Fibroblast of lung (primary cell): ENCODE results near the gene ZCCHC7. TPM values are rescaled to one million over a fixed set of nuclear protein-coding genes. Genes with fewer than 3 reads are reported as not detected.

Experiments used
- DNase-seq, 2 donors: peaks; one replicate each; pipeline versions ENCODE4 v3.0.0 to v3.0.0-alpha.2; 2010; ENCODE audit warnings: low read depth in 2 of 2
- H2AFZ ChIP-seq: 2 replicates; pipeline ENCODE4 v1.5.1; 2012; ENCODE audit warnings: low read length, control low read depth, inconsistent platforms
- H3K27ac ChIP-seq: 2 replicates; pipeline ENCODE4 v1.5.1; 2011; ENCODE audit warnings: low read length, control low read depth; ENCODE audit not compliant: insufficient read depth
- H3K27me3 ChIP-seq: 2 replicates; pipeline ENCODE4 v1.5.1; 2011; ENCODE audit warnings: mild to moderate bottlenecking, low read length; ENCODE audit not compliant: control insufficient read depth, insufficient read depth
- H3K36me3 ChIP-seq: 2 replicates; pipeline ENCODE4 v1.5.1; 2011; ENCODE audit warnings: low read length; ENCODE audit not compliant: control insufficient read depth, insufficient read depth
- H3K4me1 ChIP-seq: 2 replicates; pipeline ENCODE4 v1.5.1; 2011; ENCODE audit warnings: low read length; ENCODE audit not compliant: control insufficient read depth, insufficient read depth; ENCODE audit errors: extremely low read depth
- H3K4me2 ChIP-seq: 2 replicates; pipeline ENCODE4 v1.5.1; 2011; ENCODE audit warnings: low read length, control low read depth; ENCODE audit not compliant: insufficient read depth; ENCODE audit errors: extremely low read depth
- H3K4me3 ChIP-seq, 4 experiments: fragments of 200-600 bp in 1 of 4; sonication (generic) in 1 of 4; replicated peaks in 1 of 4; 2 replicates each; pipeline ENCODE4 v1.5.1; 2011 to 2016; ENCODE audit warnings: low read length in 4 of 4, low read depth in 3 of 4, mild to moderate bottlenecking in 3 of 4, control low read depth in 2 of 4, inconsistent platforms in 1 of 4, mixed read lengths in 1 of 4; ENCODE audit not compliant: insufficient read depth in 1 of 4; ENCODE audit errors: control extremely low read depth in 1 of 4
- H3K79me2 ChIP-seq: 2 replicates; pipeline ENCODE4 v1.5.1; 2012; ENCODE audit warnings: mild to moderate bottlenecking, low read length, inconsistent platforms; ENCODE audit not compliant: control insufficient read depth, insufficient read depth
- H3K9ac ChIP-seq: 2 replicates; pipeline ENCODE4 v1.5.1; 2011; ENCODE audit warnings: mild to moderate bottlenecking, low read length, control low read depth; ENCODE audit not compliant: insufficient read depth
- H3K9me3 ChIP-seq: 2 replicates; pipeline ENCODE4 v1.5.1; 2012; ENCODE audit warnings: low read depth, low read length; ENCODE audit not compliant: control insufficient read depth, insufficient read depth
- H4K20me1 ChIP-seq: 2 replicates; pipeline ENCODE4 v1.5.1; 2011; ENCODE audit warnings: low read length; ENCODE audit not compliant: control insufficient read depth, insufficient read depth; ENCODE audit errors: extremely low read depth
- EZH2 ChIP-seq: IDR thresholded peaks from 2 replicates; pipeline ENCODE4 v1.5.1; 2012; ENCODE audit warnings: low read length, control low read depth, mild to moderate bottlenecking; ENCODE audit errors: missing control alignments
- polyA plus RNA-seq, 2 donors: library from polyadenylated mRNA; depleted of rRNA in 1 of 2; stranded (reverse) in 1 of 2; unstranded in 1 of 2; fragments of >200 nt; gene quantifications; 2 replicates each; pipeline ENCODE4 v1.2.1, GENCODE V29; 2011 to 2012; ENCODE audit warnings: missing spikeins in 1 of 2
- total RNA-seq: library from RNA; depleted of rRNA; stranded (reverse); fragments of >200 nt; gene quantifications from 2 replicates; pipeline ENCODE4 v1.2.1, GENCODE V29; 2014
- TF ChIP-seq, protein P1 (sequence below), 2 donors: IDR thresholded peaks in 1 of 2; conservative IDR thresholded peaks in 1 of 2; 1 replicate in 1 of 2; 2 replicates in 1 of 2; pipeline ENCODE4 v1.5.1; 2011 to 2012; ENCODE audit warnings: low read length in 2 of 2, control low read depth in 1 of 2, inconsistent platforms in 1 of 2, low read depth in 1 of 2, mild to moderate bottlenecking in 1 of 2

ZCCHC7 gene
- total and polyA plus RNA-seq, 2 donors (not counting 1 experiment from before 2014, with no cell fraction given): 15.0 to 23.8 TPM

DNA sequence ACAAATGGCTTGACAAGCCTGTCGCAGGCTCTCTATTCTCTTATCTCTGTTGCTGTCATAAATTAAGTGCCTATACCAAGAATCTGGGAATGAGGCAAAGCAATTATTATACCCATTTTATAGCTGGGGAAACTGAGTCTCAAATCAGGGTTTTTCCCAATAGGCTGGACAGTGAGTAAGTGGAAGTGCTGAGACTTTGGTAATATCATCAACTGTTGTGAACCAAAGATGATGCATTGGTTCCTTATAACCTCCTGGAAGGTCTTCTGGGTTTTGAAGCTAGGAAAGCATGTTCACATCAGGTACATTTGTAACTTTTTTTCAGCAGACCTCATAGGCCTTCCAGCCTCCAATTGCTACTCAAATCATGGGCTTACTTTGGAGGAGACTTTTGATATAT, 25.6 kb upstream of the ZCCHC7 start:
- Histone ChIP-seq H2AFZ (no peak overlapping the region), H3K9ac (no peak overlapping the region), H3K4me2 (no peak overlapping the region), H3K4me1 (no peaks in the 10 kb centered on the region), H3K4me3 (no peak overlapping the region), H3K79me2 (no peaks in the 10 kb centered on the region), H3K36me3 (no peaks in the 10 kb centered on the region), H3K9me3 (no peaks in the 10 kb centered on the region), H3K27ac (no peak overlapping the region), H4K20me1 (no peaks in the 10 kb centered on the region), H3K27me3 (no peaks in the 10 kb centered on the region)
- TF ChIP-seq, protein P1, sequence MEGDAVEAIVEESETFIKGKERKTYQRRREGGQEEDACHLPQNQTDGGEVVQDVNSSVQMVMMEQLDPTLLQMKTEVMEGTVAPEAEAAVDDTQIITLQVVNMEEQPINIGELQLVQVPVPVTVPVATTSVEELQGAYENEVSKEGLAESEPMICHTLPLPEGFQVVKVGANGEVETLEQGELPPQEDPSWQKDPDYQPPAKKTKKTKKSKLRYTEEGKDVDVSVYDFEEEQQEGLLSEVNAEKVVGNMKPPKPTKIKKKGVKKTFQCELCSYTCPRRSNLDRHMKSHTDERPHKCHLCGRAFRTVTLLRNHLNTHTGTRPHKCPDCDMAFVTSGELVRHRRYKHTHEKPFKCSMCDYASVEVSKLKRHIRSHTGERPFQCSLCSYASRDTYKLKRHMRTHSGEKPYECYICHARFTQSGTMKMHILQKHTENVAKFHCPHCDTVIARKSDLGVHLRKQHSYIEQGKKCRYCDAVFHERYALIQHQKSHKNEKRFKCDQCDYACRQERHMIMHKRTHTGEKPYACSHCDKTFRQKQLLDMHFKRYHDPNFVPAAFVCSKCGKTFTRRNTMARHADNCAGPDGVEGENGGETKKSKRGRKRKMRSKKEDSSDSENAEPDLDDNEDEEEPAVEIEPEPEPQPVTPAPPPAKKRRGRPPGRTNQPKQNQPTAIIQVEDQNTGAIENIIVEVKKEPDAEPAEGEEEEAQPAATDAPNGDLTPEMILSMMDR (conservative IDR thresholded peaks at IDR 0.05 in 1 of 2, IDR thresholded peaks at IDR 0.05 in 1 of 2; ENCODE audit: low read depth in 1 of 2, low read length in 2 of 2): no peak
- TF ChIP-seq EZH2: no peak
- DNase-seq: no peak

- Histone ChIP-seq H3K4me3 (no peak overlapping the region), H3K9ac (no peak overlapping the region), H3K27me3 (no peaks in the 10 kb centered on the region), H3K9me3 (no peaks in the 10 kb centered on the region), H3K79me2 (no peaks in the 10 kb centered on the region), H3K4me2 (no peak overlapping the region), H4K20me1 (no peaks in the 10 kb centered on the region), H3K4me1 (no peaks in the 10 kb centered on the region), H3K27ac (no peak overlapping the region), H2AFZ (no peak overlapping the region), H3K36me3 (no peaks in the 10 kb centered on the region)
- TF ChIP-seq EZH2: no peak
- TF ChIP-seq, protein P1 (conservative IDR thresholded peaks at IDR 0.05 in 1 of 2, IDR thresholded peaks at IDR 0.05 in 1 of 2; ENCODE audit: low read depth in 1 of 2, low read length in 2 of 2): no peak
- no peak for DNase-seq
Measured at GRCh38 chr9:37096628-37097027, 23.7 kb upstream of the ZCCHC7 start.

DNA sequence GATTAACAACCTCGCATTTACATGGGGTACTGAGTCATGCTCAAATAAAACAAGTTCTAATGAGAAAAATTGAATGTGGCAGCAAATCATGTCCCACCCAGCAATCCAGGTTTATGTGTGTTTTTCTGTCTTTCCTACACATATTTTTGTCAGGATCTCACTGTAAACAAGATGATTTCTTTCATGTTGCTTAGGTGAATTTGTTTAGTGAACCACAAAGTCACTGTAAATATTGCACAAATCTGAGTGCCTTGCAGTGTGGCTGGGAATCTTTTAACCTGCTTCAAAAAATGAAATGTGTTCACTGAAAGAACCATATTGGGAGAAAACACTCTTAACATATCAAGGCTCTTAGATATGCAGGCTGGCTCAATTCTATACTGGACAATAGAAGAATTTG, 23.1 kb upstream of the ZCCHC7 start:
- DNase-seq: no peak
- Histone ChIP-seq H3K4me1 (no peaks in the 10 kb centered on the region), H3K79me2 (no peaks in the 10 kb centered on the region), H3K9ac (no peak overlapping the region), H2AFZ (no peak overlapping the region), H3K27me3 (no peaks in the 10 kb centered on the region), H4K20me1 (no peaks in the 10 kb centered on the region), H3K9me3 (no peaks in the 10 kb centered on the region), H3K27ac (no peak overlapping the region), H3K4me2 (no peak overlapping the region), H3K36me3 (no peaks in the 10 kb centered on the region), H3K4me3 (no peak overlapping the region)
- TF ChIP-seq EZH2: no peak
- TF ChIP-seq, protein P1 (conservative IDR thresholded peaks at IDR 0.05 in 1 of 2, IDR thresholded peaks at IDR 0.05 in 1 of 2; ENCODE audit: low read depth in 1 of 2, low read length in 2 of 2): no peak
